Sigmoid colon (tissue), 3 donors: ENCODE results near the gene POU2AF2.
A peak's percentile ranks its signal among the peaks of the same experiment; 100 is the strongest.

Source experiments
- POLR2A ChIP-seq, 2 donors: fragments of 450-650 bp; IDR thresholded peaks; one replicate each; pipeline ENCODE4 v1.6.1; 2016; ENCODE audit warnings: antibody characterized with exemption in 2 of 2, mild to moderate bottlenecking in 2 of 2, moderate library complexity in 2 of 2
- TF ChIP-seq, protein P1 (sequence below), 4 experiments: fragments of 450-650 bp in 3 of 4; fragments of 200-600 bp in 1 of 4; IDR thresholded peaks; one replicate each; pipeline ENCODE4 v1.5.1; 2016 to 2019; ENCODE audit warnings: antibody characterized with exemption in 4 of 4, mild to moderate bottlenecking in 3 of 4, moderate library complexity in 2 of 4

DNA sequence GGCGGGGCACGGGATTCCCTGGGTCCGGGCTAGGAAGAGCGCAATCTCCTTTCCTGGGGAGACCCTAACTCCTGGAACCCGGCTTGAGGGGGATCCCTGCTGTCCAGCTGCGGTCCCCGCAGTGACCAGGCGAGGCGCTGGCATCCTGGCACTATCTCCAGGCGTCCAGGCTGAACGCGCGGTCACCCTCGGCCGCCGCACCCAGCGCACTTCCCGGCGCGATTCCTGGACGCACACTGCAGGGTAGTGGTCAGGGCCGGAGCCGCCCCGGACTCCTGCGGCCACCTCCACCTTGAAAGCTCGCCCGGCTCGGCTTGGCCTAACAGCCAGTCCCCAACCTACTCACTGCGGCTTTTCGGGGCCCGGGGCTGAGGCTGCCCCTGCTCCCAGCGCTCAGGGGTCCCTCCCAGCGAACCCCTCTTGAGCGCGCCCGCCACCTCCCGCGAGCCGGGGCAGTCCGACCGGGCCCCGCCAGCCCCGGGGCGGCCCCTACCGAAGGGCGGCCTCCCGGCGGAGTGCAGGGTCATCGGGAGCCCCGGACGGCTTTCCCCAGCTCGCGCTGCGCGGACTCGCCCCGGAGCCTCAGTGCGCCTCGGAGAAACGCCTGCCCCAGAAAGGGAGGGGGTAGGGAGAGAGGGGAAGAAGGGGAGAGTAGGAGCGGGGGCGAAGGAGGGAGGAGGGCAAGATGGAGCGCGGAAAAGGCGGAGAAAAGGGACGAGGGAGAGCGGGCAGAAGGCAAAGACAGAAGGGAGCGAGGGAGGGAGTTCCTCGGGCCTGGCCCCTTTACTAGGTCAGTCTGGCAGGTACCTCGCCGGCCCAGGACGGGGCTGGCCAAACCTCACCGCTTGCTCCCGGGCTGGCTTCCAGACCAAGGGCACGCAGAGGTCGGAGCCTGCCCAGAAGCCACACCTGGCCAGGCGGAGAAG, 53.8 kb downstream of the POU2AF2 start:
- TF ChIP-seq, protein P1, sequence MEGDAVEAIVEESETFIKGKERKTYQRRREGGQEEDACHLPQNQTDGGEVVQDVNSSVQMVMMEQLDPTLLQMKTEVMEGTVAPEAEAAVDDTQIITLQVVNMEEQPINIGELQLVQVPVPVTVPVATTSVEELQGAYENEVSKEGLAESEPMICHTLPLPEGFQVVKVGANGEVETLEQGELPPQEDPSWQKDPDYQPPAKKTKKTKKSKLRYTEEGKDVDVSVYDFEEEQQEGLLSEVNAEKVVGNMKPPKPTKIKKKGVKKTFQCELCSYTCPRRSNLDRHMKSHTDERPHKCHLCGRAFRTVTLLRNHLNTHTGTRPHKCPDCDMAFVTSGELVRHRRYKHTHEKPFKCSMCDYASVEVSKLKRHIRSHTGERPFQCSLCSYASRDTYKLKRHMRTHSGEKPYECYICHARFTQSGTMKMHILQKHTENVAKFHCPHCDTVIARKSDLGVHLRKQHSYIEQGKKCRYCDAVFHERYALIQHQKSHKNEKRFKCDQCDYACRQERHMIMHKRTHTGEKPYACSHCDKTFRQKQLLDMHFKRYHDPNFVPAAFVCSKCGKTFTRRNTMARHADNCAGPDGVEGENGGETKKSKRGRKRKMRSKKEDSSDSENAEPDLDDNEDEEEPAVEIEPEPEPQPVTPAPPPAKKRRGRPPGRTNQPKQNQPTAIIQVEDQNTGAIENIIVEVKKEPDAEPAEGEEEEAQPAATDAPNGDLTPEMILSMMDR (IDR thresholded peaks at IDR 0.05): peak; percentile 67 to 70 (median 68)
- TF ChIP-seq POLR2A (IDR thresholded peaks at IDR 0.05): peak in 1 of 2 donors; percentile 9
